Ovary (tissue), 10 donors: Measurements from ENCODE around the gene ABHD10. TPM values are rescaled to one million over a fixed set of nuclear protein-coding genes. Genes with fewer than 3 reads are reported as not detected.

Experiments used
- DNase-seq, 5 donors: peaks; one replicate each; pipeline ENCODE4 v3.0.0-alpha.2; 2019 to 2020
- H3K27ac ChIP-seq, 2 donors: fragments of 200-600 bp; one replicate each; pipeline versions ENCODE4 v1.5.1 to v1.8.0; 2019 to 2022
- H3K27me3 ChIP-seq: fragments of 200-600 bp; one replicate; pipeline ENCODE4 v1.8.0; 2022
- H3K36me3 ChIP-seq: fragments of 200-600 bp; sonication (generic); one replicate; pipeline ENCODE4 v1.5.1; 2019
- H3K4me1 ChIP-seq: one replicate; pipeline ENCODE4 v1.8.1; 2013; ENCODE audit warnings: mild to moderate bottlenecking, moderate library complexity; ENCODE audit not compliant: insufficient read depth
- H3K4me3 ChIP-seq: fragments of 200-600 bp; sonication (generic); one replicate; pipeline ENCODE4 v1.5.1; 2017
- H3K9me3 ChIP-seq, 2 donors: fragments of 200-600 bp in 1 of 2; sonication (generic) in 1 of 2; one replicate each; pipeline versions ENCODE4 v1.5.1 to v1.8.1; 2013 to 2019; ENCODE audit warnings: mild to moderate bottlenecking in 1 of 2, moderate library complexity in 1 of 2
- CTCF ChIP-seq, 3 donors: fragments of 450-650 bp in 2 of 3; fragments of 200-600 bp in 1 of 3; IDR thresholded peaks; one replicate each; pipeline versions ENCODE4 v1.5.1 to v1.8.0; 2016 to 2022; ENCODE audit warnings: antibody characterized with exemption in 3 of 3, mild to moderate bottlenecking in 1 of 3
- EP300 ChIP-seq: sonication (generic); formaldehyde crosslinking; IDR thresholded peaks from one replicate; pipeline ENCODE4 v1.6.1; 2017; ENCODE audit warnings: antibody characterized with exemption
- POLR2A ChIP-seq: fragments of 450-650 bp; IDR thresholded peaks from one replicate; pipeline ENCODE4 v1.6.1; 2017; ENCODE audit warnings: antibody characterized with exemption, mild to moderate bottlenecking, moderate library complexity
- WGBS, 3 donors: extraction: QIAGEN DNeasy Blood & Tissue Kit in 1 of 3; methylation state at CpG; one replicate each; pipeline versions ENCODE4 v1.1.5 to v1.1.7; 2013 to 2017; 5-methylcytosine and 5-hydroxymethylcytosine counted together
- intact Hi-C, 4 donors: fragments of 100-400 bp; cut with DNase I; formaldehyde crosslinking; loops; one replicate each; pipeline versions ENCODE4 v1.11.0 to v1.15.1; 2022 to 2023
- long read RNA-seq, 3 donors: library from polyadenylated mRNA in 2 of 3; unstranded in 2 of 3; transcript quantifications; one replicate each; pipeline ENCODE4 v2.0.0 and lab custom pipeline, GENCODE V29; 2021 to 2026
- polyA plus RNA-seq, 2 donors: library from polyadenylated mRNA; stranded (reverse); fragments of 200-250 nt in 1 of 2; fragments of 350-450 nt in 1 of 2; fragmentation: Illumina TruSeq in 1 of 2; extraction: RNeasy Lipid Tissue Mini Kit (QIAGEN cat#74804) in 1 of 2; gene quantifications; one replicate each; pipeline ENCODE4 v1.2.3, GENCODE V29; 2013 to 2014
- total RNA-seq, 7 donors: library from RNA; depleted of rRNA in 2 of 7; stranded (reverse); fragments of >200 nt in 2 of 7; fragmentation: NEBNext Ultra II Directional in 3 of 7; extraction: Animal tissue kit (Norgen Biotek cat#: 25700) in 3 of 7; gene quantifications; one replicate each; pipeline versions ENCODE4 v1.1.0 to v1.2.4, GENCODE V29; 2016 to 2023
- donor health status: DM: no; HTN: no; CAD: no; lungs with moderate emphysema.
- donor health status: DM: no; HTN: no; CAD: no.
- donor health status: Bipolar disorder and iron deficiency.
- donor health status: DM: yes; HTN: yes; CAD: no.
- donor health status: DM: no; HTN: no; CAD: no.
- donor health status: DM: yes; HTN: yes; CAD: no.

The ABHD10 gene
- 10 to 100 TPM; 18.2 to 37.0 (median 27.9) TPM for total RNA-seq
- 10 to 100 TPM; 20.5 to 36.4 TPM for polyA plus RNA-seq
- long read RNA-seq, donor 1, transcript ABHD10-201 (5 exons, 2,590 nt), result major isoform, 10 of 16 reads
- long read RNA-seq, donor 1, partial matches to known transcripts, result 1 of 16 reads
- long read RNA-seq, donor 1, other reads (novel, unspliced or antisense), result 4 of 16 reads
- long read RNA-seq, donor 2, transcript ABHD10-201 (5 exons, 2,590 nt), result major isoform, 38 of 41 reads
- long read RNA-seq, donor 2, partial matches to known transcripts, result 0 of 41 reads
- long read RNA-seq, donor 2, other reads (novel, unspliced or antisense), result 0 of 41 reads
- long read RNA-seq, donor 3, transcript ABHD10-201 (5 exons, 2,590 nt), result major isoform, 53 of 60 reads
- long read RNA-seq, donor 3, partial matches to known transcripts, result 1 of 60 reads
- long read RNA-seq, donor 3, other reads (novel, unspliced or antisense), result 2 of 60 reads

GRCh38 chr3:111978583-111979433 is at the start of gene ABHD10:
Gene ABHD10, plus strand, starts transcription at chr3:111979026. Its CDS starts 36 bp downstream, at chr3:111979062.
- TF ChIP-seq POLR2A, result peak; percentile 88
- no peak for TF ChIP-seq CTCF (IDR thresholded peaks at IDR 0.05)
- Histone ChIP-seq H3K36me3 (no peaks in the 10 kb centered on the region), H3K27ac (peak within 1 kb of the TSS; percentile 54 to 76), H3K4me3 (peak within 1 kb of the TSS; percentile 92), H3K9me3 (no peaks in the 10 kb centered on the region), H3K4me1 (peaks cover 4% of the 10 kb centered on the region), H3K27me3 (no peaks in the 10 kb centered on the region)
- WGBS, 3 donors, result 1% methylated on average over 61 of the region's 61 CpGs
- DNase-seq, result peak; percentile 95 to 98 (median 97)
- intact Hi-C loops, result no loop called here

GRCh38 chr3:111929484-111929883 is 49.3 kb upstream of the ABHD10 start:
- Histone ChIP-seq H3K36me3 (no peaks in the 10 kb centered on the region), H3K27me3 (no peaks in the 10 kb centered on the region), H3K9me3 (no peaks in the 10 kb centered on the region), H3K27ac (no peak overlapping the region), H3K4me3 (no peak overlapping the region), H3K4me1 (no peaks in the 10 kb centered on the region)
- WGBS, 3 donors, result 85 to 92% (median 88%) methylated on average over 2 of the region's 2 CpGs
- DNase-seq, result no peak
- TF ChIP-seq POLR2A (no peak), CTCF (IDR thresholded peaks at IDR 0.05) (no peak), EP300 (no peak)
- intact Hi-C loops, result loop anchor here in 1 of 4 donors (10.0 kb wide), 1 partner anchor 65 kb away; no protein-coding TSS in a partner anchor

- WGBS, 3 donors, result 61 to 70% (median 69%) methylated on average over 3 of the region's 3 CpGs
- no peak overlapping the region for H3K27ac ChIP-seq
- TF ChIP-seq POLR2A (no peak), CTCF (IDR thresholded peaks at IDR 0.05) (no peak), EP300 (no peak)
- intact Hi-C loops, result no loop called here
- H3K4me1 ChIP-seq, result no peaks in the 10 kb centered on the region
- no peak for DNase-seq
- H3K4me3 ChIP-seq, result no peak overlapping the region
- H3K27me3 ChIP-seq, result no peaks in the 10 kb centered on the region
- H3K9me3 ChIP-seq, result no peaks in the 10 kb centered on the region
- H3K36me3 ChIP-seq, result no peaks in the 10 kb centered on the region
These were observed 45.9 kb upstream of the ABHD10 start for GRCh38 chr3:111932946-111933345.

GRCh38 chr3:111936191-111936841 is 42.5 kb upstream of the ABHD10 start:
- Histone ChIP-seq H3K27ac (no peak overlapping the region), H3K4me1 (no peaks in the 10 kb centered on the region), H3K36me3 (no peaks in the 10 kb centered on the region), H3K27me3 (no peaks in the 10 kb centered on the region), H3K9me3 (no peaks in the 10 kb centered on the region), H3K4me3 (no peak overlapping the region)
- intact Hi-C loops, result no loop called here
- TF ChIP-seq CTCF (IDR thresholded peaks at IDR 0.05) (no peak), POLR2A (no peak), EP300 (no peak)
- DNase-seq, result no peak
